MM.1S (cell line): Measurements from ENCODE around the gene APOM.

Experiments
- CTCF ChIP-seq: fragments of 300-600 bp; sonication (generic); IDR thresholded peaks from 2 replicates; pipeline ENCODE4 v1.5.1; 2016; ENCODE audit warnings: antibody characterized with exemption, low read length, mixed read lengths
- EZH2 ChIP-seq: fragments of 300-600 bp; sonication (generic); optimal IDR thresholded peaks from 2 replicates; pipeline ENCODE3; 2017; ENCODE audit warnings: low read depth, mild to moderate bottlenecking, antibody characterized with exemption, low read length, mixed read lengths
- EZH2phosphoT487 ChIP-seq: fragments of 300-600 bp; sonication (generic); IDR thresholded peaks from 2 replicates; pipeline ENCODE4 v1.6.1; 2018; ENCODE audit warnings: antibody characterized with exemption, low read length

GRCh38 chr6:31634969-31635575 is 20.6 kb upstream of the APOM start:
- TF ChIP-seq EZH2phosphoT487 = no peak
- TF ChIP-seq CTCF = no peak
- TF ChIP-seq EZH2 = no peak
